Measurements from ENCODE around the gene ZSWIM1. TPM values are rescaled to one million over a fixed set of nuclear protein-coding genes. Genes with fewer than 3 reads are reported as not detected.
A peak's percentile ranks its signal among the peaks of the same experiment; 100 is the strongest.

ZSWIM1 gene
- total and polyA plus RNA-seq, 12 donors: 3.8 to 12.0 (median 9.8) TPM

DNA sequence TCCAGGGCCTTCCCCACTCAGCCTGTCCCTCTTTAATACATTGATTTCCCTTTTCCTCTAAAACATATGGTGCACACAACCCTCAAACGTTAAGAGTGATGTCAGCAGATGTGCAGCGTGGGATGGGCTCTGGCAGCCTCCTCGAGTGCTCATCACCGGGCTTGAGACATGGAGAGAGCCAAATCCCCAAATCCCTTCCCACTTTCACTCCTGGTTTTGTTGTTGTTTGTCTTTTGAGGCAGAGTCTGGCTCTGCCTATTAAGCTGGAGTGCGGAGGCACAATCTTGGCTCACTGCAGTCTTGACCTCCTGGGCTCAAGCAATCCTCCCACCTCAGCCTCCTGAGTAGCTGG lies 36.7 kb downstream of the ZSWIM1 start:
- WGBS, 2 donors: 52 to 61% methylated on average over 5 of the region's 5 CpGs
- Histone ChIP-seq H3K4me1 (peaks cover 5 to 86% (median 46%) of the 10 kb centered on the region in 9 donors), H3K9me3 (no peaks in the 10 kb centered on the region), H3K4me3 (no peak overlapping the region), H3K27ac (peak overlapping the region; percentile 50 to 86 (median 79)), H3K36me3 (no peaks in the 10 kb centered on the region), H3K27me3 (no peaks in the 10 kb centered on the region)
- DNase-seq: peak in 1 of 2 donors; percentile 58
- TF ChIP-seq, protein P1, sequence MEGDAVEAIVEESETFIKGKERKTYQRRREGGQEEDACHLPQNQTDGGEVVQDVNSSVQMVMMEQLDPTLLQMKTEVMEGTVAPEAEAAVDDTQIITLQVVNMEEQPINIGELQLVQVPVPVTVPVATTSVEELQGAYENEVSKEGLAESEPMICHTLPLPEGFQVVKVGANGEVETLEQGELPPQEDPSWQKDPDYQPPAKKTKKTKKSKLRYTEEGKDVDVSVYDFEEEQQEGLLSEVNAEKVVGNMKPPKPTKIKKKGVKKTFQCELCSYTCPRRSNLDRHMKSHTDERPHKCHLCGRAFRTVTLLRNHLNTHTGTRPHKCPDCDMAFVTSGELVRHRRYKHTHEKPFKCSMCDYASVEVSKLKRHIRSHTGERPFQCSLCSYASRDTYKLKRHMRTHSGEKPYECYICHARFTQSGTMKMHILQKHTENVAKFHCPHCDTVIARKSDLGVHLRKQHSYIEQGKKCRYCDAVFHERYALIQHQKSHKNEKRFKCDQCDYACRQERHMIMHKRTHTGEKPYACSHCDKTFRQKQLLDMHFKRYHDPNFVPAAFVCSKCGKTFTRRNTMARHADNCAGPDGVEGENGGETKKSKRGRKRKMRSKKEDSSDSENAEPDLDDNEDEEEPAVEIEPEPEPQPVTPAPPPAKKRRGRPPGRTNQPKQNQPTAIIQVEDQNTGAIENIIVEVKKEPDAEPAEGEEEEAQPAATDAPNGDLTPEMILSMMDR (IDR thresholded peaks at IDR 0.05): no peak
- peak in 7 of 8 donors; percentile 5 to 63 (median 36) for ATAC-seq
- intact Hi-C loops (cut with DNase I): no loop called here

DNA sequence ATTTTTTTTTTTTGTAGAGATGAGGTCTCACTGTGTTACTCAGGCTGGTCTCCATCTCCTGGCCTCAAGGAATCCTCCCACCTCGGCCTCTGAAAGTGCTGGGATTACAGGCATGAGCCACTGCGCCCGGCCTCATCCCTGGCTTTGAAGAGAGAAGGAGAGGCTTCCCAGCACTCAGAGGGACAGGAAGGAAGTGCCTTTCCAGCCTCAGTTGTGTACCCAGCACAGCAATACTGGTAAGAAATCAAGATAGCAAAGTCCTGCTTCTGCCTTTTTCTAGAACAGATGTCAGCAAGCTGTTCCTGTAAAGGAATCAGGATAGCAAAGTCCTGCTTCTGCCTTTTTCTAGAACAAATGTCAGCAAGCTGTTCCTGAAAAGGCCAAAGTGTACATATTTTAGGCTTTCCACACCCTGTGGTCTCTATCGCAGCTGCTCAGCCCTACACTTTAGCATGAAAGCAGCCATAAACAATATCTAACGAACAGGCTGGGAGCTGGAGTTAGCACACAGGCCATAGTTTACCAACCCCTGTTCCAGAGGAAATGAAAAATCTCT lies 37.2 kb downstream of the ZSWIM1 start:
- Histone ChIP-seq H3K27ac (peak overlapping the region; percentile 54 to 86 (median 79)), H3K4me3 (no peak overlapping the region), H3K36me3 (no peaks in the 10 kb centered on the region), H3K4me1 (peaks cover 5 to 84% (median 47%) of the 10 kb centered on the region in 9 donors), H3K9me3 (no peaks in the 10 kb centered on the region), H3K27me3 (no peaks in the 10 kb centered on the region)
- DNase-seq (no peak), ATAC-seq (peak in 7 of 8 donors; percentile 20 to 63 (median 43))
- TF ChIP-seq, protein P1 (IDR thresholded peaks at IDR 0.05): no peak
- intact Hi-C loops (cut with DNase I): no loop called here
- 59 to 62% methylated on average over 5 of the region's 5 CpGs for WGBS, 2 donors

DNA sequence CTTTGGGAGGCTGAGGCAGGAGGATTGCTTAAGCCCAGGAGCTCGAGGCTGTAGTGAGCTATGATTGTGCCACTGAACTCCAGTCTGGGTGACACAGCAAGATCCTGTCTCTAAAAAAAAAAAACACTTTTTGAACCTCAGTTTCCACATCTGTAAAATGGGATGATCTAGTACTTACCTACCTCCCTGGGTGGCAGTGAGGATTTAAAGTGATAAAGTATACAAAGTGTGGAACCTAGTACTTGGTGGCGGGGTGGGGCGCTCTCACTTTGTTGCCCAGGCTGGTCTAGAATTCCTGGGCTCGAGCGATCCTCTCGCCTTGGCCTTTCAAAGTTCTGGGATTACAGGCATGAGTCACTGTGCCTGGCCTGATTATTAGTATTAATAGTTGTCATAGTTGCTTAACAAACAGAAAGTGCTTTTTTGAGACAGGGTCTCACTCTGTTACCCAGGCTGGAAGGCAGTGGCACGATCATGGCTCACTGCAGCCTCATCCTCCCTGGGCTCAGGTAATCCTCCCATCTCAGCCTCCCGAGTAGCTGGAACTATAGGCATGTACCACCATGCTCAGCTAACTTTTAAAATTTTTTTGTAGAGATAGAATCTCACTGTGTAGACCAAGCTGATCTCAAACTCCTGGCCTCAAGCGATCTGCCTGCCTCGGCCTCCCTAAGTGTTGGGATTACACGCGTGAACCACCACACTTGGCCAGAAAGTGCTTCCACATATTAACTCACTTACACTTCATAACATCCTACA lies 37.9 kb downstream of the ZSWIM1 start:
- TF ChIP-seq, protein P1 (IDR thresholded peaks at IDR 0.05): no peak
- peaks cover 5 to 84% (median 54%) of the 10 kb centered on the region in 9 donors for H3K4me1 ChIP-seq
- DNase-seq (no peak), ATAC-seq (peak in 1 of 8 donors; percentile 5)
- H3K9me3 ChIP-seq: no peaks in the 10 kb centered on the region
- no peak overlapping the region for H3K4me3 ChIP-seq
- intact Hi-C loops (cut with DNase I): no loop called here
- H3K36me3 ChIP-seq: no peaks in the 10 kb centered on the region
- H3K27me3 ChIP-seq: no peaks in the 10 kb centered on the region
- WGBS, 2 donors: 87 to 89% methylated on average over 12 of the region's 12 CpGs
- peak overlapping the region; percentile 54 to 86 (median 79) for H3K27ac ChIP-seq

DNA sequence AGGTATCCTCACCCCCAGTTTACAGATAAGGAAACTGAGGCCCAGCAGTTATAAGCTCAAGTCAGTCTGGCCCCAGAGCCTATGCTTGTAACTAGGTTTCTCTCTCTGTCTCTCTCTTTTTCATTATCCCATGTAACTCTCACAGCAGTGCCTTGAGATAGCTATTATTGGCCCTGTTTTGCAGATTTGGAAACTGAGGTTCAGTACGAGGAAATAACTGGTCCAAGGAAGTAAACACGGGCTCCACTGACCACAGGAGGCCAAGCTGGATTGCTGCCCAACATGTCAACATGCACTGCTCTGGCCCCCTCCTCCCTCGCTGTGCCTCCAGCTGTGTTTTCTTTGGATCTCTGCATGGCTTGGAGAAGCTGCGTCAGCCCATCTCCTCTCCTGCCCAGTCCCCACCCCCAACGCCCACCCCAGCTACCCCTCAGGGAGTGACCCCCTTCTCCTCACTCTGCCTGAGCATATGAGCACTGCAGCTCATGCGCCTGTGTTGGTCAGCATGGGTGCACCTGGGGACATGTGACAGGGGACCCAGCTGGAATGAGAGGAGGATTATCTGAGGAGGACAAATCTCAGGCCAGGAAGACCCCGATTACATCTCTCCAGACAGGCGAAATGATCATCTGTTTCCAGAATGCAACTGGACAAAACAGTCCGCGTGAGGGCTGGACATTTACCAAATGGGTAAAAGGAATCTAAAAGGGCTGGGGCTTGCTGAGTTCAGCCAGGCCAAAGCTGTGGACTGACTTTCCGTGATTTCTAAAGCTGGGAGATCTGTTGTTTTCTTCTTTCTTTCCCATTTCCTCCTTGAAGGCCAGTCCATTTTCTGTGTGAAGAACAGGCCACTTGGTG lies 38.7 kb downstream of the ZSWIM1 start:
- peaks cover 5 to 84% (median 62%) of the 10 kb centered on the region in 9 donors for H3K4me1 ChIP-seq
- H3K27me3 ChIP-seq: no peaks in the 10 kb centered on the region
- peak overlapping the region in 3 of 10 donors; percentile 4 to 18 (median 12) for H3K4me3 ChIP-seq
- intact Hi-C loops (cut with DNase I): no loop called here
- ATAC-seq: peak; percentile 69 to 83 (median 78)
- DNase-seq: peak; percentile 74 to 90
- TF ChIP-seq, protein P1 (IDR thresholded peaks at IDR 0.05): no peak
- 48 to 49% methylated on average over 11 of the region's 11 CpGs for WGBS, 2 donors
- no peaks in the 10 kb centered on the region for H3K9me3 ChIP-seq
- H3K36me3 ChIP-seq: no peaks in the 10 kb centered on the region
- peak overlapping the region; percentile 54 to 86 (median 79) for H3K27ac ChIP-seq
